GM12878 (cell line): ENCODE measurements around the gene FBXW7. TPM values are rescaled to one million over a fixed set of nuclear protein-coding genes. Genes with fewer than 3 reads are reported as not detected.

ENCODE experiments used
- ATAC-seq: fragments of 200-7000 bp; cut with Tn5 transposase; 3 replicates; pipeline ENCODE4 v1.9.1; 2020; ENCODE audit warnings: mild to moderate bottlenecking, moderate library complexity
- Bru-seq: library from RNA; stranded (reverse); fragments of 400-500 nt; gene quantifications from one replicate; lab custom pipeline; 2021; lab: Mats Ljungman, UMichigan
- BruChase-seq, 2 experiments: library from RNA; stranded (reverse); fragments of 400-500 nt; gene quantifications; one replicate each; lab custom pipeline; 2021; lab: Mats Ljungman, UMichigan
- BruUV-seq: library from RNA; stranded (reverse); fragments of 400-500 nt; replicated peaks from 2 replicates; lab custom pipeline; 2021; lab: Mats Ljungman, UMichigan
- CTCF ChIA-PET: fragments of 300-600 bp; sonication (Branson Sonifier 250); formaldehyde crosslinking; extraction: SDS; loops from one replicate; lab custom pipeline; 2021; ENCODE audit warnings: inconsistent platforms; lab: Yijun Ruan, JAX
- POLR2A ChIA-PET: fragments of 350-600 bp; formaldehyde crosslinking; extraction: SDS; loops from one replicate; lab custom pipeline; 2021; ENCODE audit warnings: inconsistent platforms; lab: Charles Lee
- RAD21 ChIA-PET: fragments of 300-600 bp; sonication (Branson Sonifier 250); formaldehyde crosslinking; loops from one replicate; lab custom pipeline; 2023; ENCODE audit warnings: antibody characterized with exemption; ENCODE audit not compliant: unreplicated experiment; lab: Charles Lee
- SMC1A ChIA-PET: fragments of 300-600 bp; sonication (Branson Sonifier 250); formaldehyde crosslinking; loops from one replicate; lab custom pipeline; 2023; ENCODE audit not compliant: unreplicated experiment, uncharacterized antibody; lab: Charles Lee
- DNase-seq: peaks from one replicate; pipeline ENCODE4 v3.0.0-alpha.2; 2011; ENCODE audit warnings: low read depth, low spot score
- FAIRE-seq: peaks from 3 replicates; lab custom pipeline; 2011; peaks lifted over from hg19 to GRCh38; lab: Jason Lieb, UNC
- H2AFZ ChIP-seq: 2 replicates; pipeline ENCODE4 v1.6.0; 2011; ENCODE audit warnings: low read depth, low read length, control low read depth; ENCODE audit not compliant: control insufficient read depth
- H3K27ac ChIP-seq: 2 replicates; pipeline ENCODE4 v1.5.1; 2011; ENCODE audit warnings: control low read depth; ENCODE audit not compliant: control insufficient read depth, insufficient read depth
- H3K27me3 ChIP-seq, 2 experiments: replicated peaks in 1 of 2; 2 replicates each; pipeline versions ENCODE4 v1.6.0 to v1.6.1; 2011; ENCODE audit warnings: low read length in 1 of 2; ENCODE audit not compliant: control insufficient read depth in 2 of 2, insufficient read depth in 2 of 2
- H3K36me3 ChIP-seq, 2 experiments: 2 replicates each; pipeline ENCODE4 v1.5.1; 2011; ENCODE audit warnings: low read length in 1 of 2; ENCODE audit not compliant: control insufficient read depth in 2 of 2, insufficient read depth in 2 of 2
- H3K4me1 ChIP-seq: 2 replicates; pipeline ENCODE4 v1.6.1; 2011; ENCODE audit warnings: mild to moderate bottlenecking, low read length, moderate library complexity, mixed read lengths; ENCODE audit not compliant: control insufficient read depth, insufficient read depth
- H3K4me2 ChIP-seq: 2 replicates; pipeline ENCODE4 v1.6.0; 2011; ENCODE audit warnings: control low read depth; ENCODE audit not compliant: control insufficient read depth, insufficient read depth
- H3K4me3 ChIP-seq: fragments of 200-600 bp; sonication (generic); 2 replicates; pipeline ENCODE4 v1.5.1; 2016
- H3K79me2 ChIP-seq: 2 replicates; pipeline ENCODE4 v1.6.0; 2011; ENCODE audit warnings: low read length; ENCODE audit not compliant: control insufficient read depth, insufficient read depth
- H3K9ac ChIP-seq: 2 replicates; pipeline ENCODE4 v1.8.0; 2011; ENCODE audit warnings: low read length, control low read depth, mixed read lengths; ENCODE audit not compliant: control insufficient read depth, insufficient read depth
- H3K9me3 ChIP-seq: replicated peaks from 3 replicates; pipeline ENCODE4 v1.5.1; 2011; ENCODE audit warnings: mild to moderate bottlenecking, low read length; ENCODE audit not compliant: control insufficient read depth, insufficient read depth
- H4K20me1 ChIP-seq: 2 replicates; pipeline ENCODE4 v1.6.0; 2011; ENCODE audit not compliant: control insufficient read depth, insufficient read depth
- ASH2L ChIP-seq: fragments of 300-600, 200-600 bp; sonication (generic); IDR thresholded peaks from 2 replicates; pipeline ENCODE4 v1.6.1; 2017; ENCODE audit warnings: low read depth, mild to moderate bottlenecking, borderline replicate concordance
- CREM ChIP-seq: IDR thresholded peaks from 2 replicates; pipeline ENCODE4 v1.6.1; 2014; ENCODE audit warnings: antibody characterized with exemption, low read depth
- RELA ChIP-seq: fragments of 450-650 bp; IDR thresholded peaks from 2 replicates; pipeline ENCODE4 v1.8.0; 2014; ENCODE audit warnings: borderline replicate concordance; ENCODE audit not compliant: partially characterized antibody
- WGBS: methylation state at CpG from one replicate; pipeline ENCODE4 v1.1.6; 2016; ENCODE audit warnings: low lambda C conversion rate; ENCODE audit not compliant: insufficient replicate concordance, insufficient coverage; ENCODE audit errors: missing lambda C conversion rate; 5-methylcytosine and 5-hydroxymethylcytosine counted together
- in situ Hi-C: fragments of 300-500 bp; cut with MboI; formaldehyde crosslinking; loops from 9 replicates; pipeline ENCODE4 v1.14.3; 2018; ENCODE audit warnings: mixed read lengths
- intact Hi-C: fragments of 100-400 bp; cut with micrococcal nuclease; formaldehyde crosslinking; loops from one replicate; pipeline ENCODE4 v1.14.2; 2022; ENCODE audit not compliant: unreplicated experiment
- long read RNA-seq, 2 experiments: library from polyadenylated mRNA; unstranded; transcript quantifications; one replicate each; pipeline ENCODE4 v2.0.0, GENCODE V29; 2019 to 2020
- polyA minus RNA-seq, 3 experiments: library from RNA; depleted of rRNA, polyadenylated mRNA; stranded (reverse); fragments of >200 nt; gene quantifications; 2 replicates each; pipeline ENCODE4 v1.2.3, GENCODE V29; 2011
- polyA plus RNA-seq, 11 experiments: library from polyadenylated mRNA; depleted of rRNA in 4 of 11; unstranded in 6 of 11; stranded (reverse) in 5 of 11; fragments of >200 nt; fragmentation: Nextera tagmentation in 4 of 11; fragmentation: Illumina TruSeq in 1 of 11; extraction: Ambion mirVana in 4 of 11; extraction: Trizol in 1 of 11; gene quantifications; 1 replicate in 1 of 11; 2 replicates in 10 of 11; pipeline versions ENCODE4 v1.2.1 to v1.2.3, GENCODE V29; 2011 to 2016; ENCODE audit warnings: inconsistent platforms in 2 of 11, missing spikeins in 2 of 11, low read depth in 1 of 11
- total RNA-seq, 4 experiments: library from RNA; depleted of rRNA in 3 of 4; stranded (reverse); fragments of >200 nt in 3 of 4; fragmentation: Illumina TruSeq in 1 of 4; extraction: Trizol in 1 of 4; gene quantifications; 2 replicates each; pipeline versions ENCODE4 v1.2.1 to v1.2.3, GENCODE V29; 2013 to 2021
- TF ChIP-seq, protein P1 (sequence below): fragments of 450-650 bp; formaldehyde crosslinking; IDR thresholded peaks from 2 replicates; pipeline ENCODE4 v1.4.0; 2022; ENCODE audit warnings: mild to moderate bottlenecking, moderate library complexity
- TF ChIP-seq, protein P2 (sequence below): fragments of 450-650 bp; IDR thresholded peaks from 2 replicates; pipeline ENCODE4 v1.6.1; 2018; ENCODE audit warnings: borderline replicate concordance, mild to moderate bottlenecking; ENCODE audit not compliant: partially characterized antibody

Gene FBXW7, protein sequence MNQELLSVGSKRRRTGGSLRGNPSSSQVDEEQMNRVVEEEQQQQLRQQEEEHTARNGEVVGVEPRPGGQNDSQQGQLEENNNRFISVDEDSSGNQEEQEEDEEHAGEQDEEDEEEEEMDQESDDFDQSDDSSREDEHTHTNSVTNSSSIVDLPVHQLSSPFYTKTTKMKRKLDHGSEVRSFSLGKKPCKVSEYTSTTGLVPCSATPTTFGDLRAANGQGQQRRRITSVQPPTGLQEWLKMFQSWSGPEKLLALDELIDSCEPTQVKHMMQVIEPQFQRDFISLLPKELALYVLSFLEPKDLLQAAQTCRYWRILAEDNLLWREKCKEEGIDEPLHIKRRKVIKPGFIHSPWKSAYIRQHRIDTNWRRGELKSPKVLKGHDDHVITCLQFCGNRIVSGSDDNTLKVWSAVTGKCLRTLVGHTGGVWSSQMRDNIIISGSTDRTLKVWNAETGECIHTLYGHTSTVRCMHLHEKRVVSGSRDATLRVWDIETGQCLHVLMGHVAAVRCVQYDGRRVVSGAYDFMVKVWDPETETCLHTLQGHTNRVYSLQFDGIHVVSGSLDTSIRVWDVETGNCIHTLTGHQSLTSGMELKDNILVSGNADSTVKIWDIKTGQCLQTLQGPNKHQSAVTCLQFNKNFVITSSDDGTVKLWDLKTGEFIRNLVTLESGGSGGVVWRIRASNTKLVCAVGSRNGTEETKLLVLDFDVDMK
- 401 and 420 TPM in 2 replicates for total RNA-seq (2013; cell fraction: nucleolus; rRNA removed)
- 56.4 and 73.7 TPM in 2 replicates for total RNA-seq (2014; rRNA removed)
- total RNA-seq (2014; rRNA removed; fragmentation: Illumina TruSeq; extraction: Trizol): 118 and 122 TPM in 2 replicates
- 60.4 and 61.3 TPM in 2 replicates for total RNA-seq (2021)
- polyA plus RNA-seq (2011; ENCODE audit: low read depth): 43.9 TPM
- 51.9 and 67.4 TPM in 2 replicates for polyA plus RNA-seq (2011; rRNA removed)
- polyA plus RNA-seq (2011; cell fraction: cytosol; rRNA removed): 14.5 and 19.1 TPM in 2 replicates
- polyA plus RNA-seq (2011; cell fraction: nucleus; rRNA removed): 95.0 and 104 TPM in 2 replicates
- polyA plus RNA-seq (2012): 48.5 and 61.3 TPM in 2 replicates
- 55.8 and 82.0 TPM in 2 replicates for polyA plus RNA-seq (2014; fragmentation: Illumina TruSeq; extraction: Trizol)
- polyA plus RNA-seq (2014; fragmentation: Nextera tagmentation; extraction: Ambion mirVana): 10 to 100 TPM; 40.2 to 42.5 TPM
- polyA plus RNA-seq (2014; rRNA removed): 34.6 and 42.0 TPM in 2 replicates
- polyA plus RNA-seq (2016; fragmentation: Nextera tagmentation; extraction: Ambion mirVana): 10 to 100 TPM; 35.8 to 37.4 TPM
- polyA minus RNA-seq (2011; rRNA and poly(A)+ RNA removed): 87.7 and 134 TPM in 2 replicates
- polyA minus RNA-seq (2011; cell fraction: cytosol; rRNA and poly(A)+ RNA removed): 21.4 and 22.9 TPM in 2 replicates
- polyA minus RNA-seq (2011; cell fraction: nucleus; rRNA and poly(A)+ RNA removed): 101 and 142 TPM in 2 replicates
- percentile 96 among the genes with signal in this experiment for Bru-seq, nascent RNA
- percentile 93 among the genes with signal in this experiment for BruChase-seq, experiment 1, labeled RNA remaining after a 6-hour chase
- percentile 96 among the genes with signal in this experiment for BruChase-seq, experiment 2, labeled RNA remaining after a 2-hour chase
- long read RNA-seq, experiment 1, transcript FBXW7-204 (11 exons, 3,540 nt): major isoform, 9 of 19 reads
- long read RNA-seq, experiment 1, partial matches to known transcripts: 3 of 19 reads
- long read RNA-seq, experiment 1, other reads (novel, unspliced or antisense): 6 of 19 reads
- long read RNA-seq, experiment 2, transcript FBXW7-204 (11 exons, 3,540 nt): major isoform, 99 of 143 reads
- long read RNA-seq, experiment 2, partial matches to known transcripts: 13 of 143 reads
- long read RNA-seq, experiment 2, other reads (novel, unspliced or antisense): 26 of 143 reads

DNA sequence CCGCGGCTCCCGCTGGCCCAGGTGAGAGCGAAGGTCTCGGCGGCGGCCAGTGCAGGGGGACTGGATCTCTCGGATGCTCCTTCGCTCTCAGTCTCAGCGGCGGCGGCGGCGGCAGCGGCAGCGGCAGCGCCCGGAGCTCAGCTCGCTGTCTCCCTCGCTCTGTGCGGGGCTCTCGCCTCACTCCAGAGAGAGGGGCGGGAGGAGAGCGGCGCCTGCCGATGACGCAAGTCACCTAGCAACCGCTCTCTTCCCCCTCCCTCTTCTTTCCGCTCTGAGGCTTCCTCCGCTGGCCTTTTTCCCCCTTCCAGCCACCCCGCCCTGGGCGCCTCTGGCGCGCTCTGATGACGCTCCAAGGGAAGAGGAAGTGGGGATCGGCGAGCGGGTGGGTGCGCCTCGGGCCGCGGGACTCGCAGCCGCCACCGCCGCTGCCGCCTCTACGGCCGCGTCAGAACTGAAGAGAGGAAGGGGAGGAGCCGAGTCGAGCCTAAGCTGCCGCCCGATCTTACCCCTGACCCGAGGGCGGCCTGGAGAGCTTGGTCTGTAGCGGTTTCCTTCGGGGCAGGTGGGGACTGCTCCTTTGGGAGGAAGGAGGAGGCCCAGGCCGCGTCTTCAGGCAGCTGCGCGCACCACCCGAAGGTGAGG is at the start of gene FBXW7:
TSS of gene FBXW7 (minus strand) at position 190 of the 642 bp plus-strand sequence. CDS start 124,289 bp downstream, outside the sequence.
- peak; percentile 98 for DNase-seq
- in situ Hi-C loops: no loop called here
- SMC1A ChIA-PET: interaction anchor here (0.9 to 12.6 kb wide), 17 partner anchors 9 to 243 kb away, joined by 3 to 231 read pairs (median 12); no protein-coding TSS in a partner anchor
- no peaks in the 10 kb centered on the region; a peak in 1 of 4 replicates for H3K36me3 ChIP-seq
- H3K79me2 ChIP-seq: peaks cover 95% of the 10 kb centered on the region
- peaks cover 21% of the 10 kb centered on the region for H3K4me1 ChIP-seq
- peak; percentile 92 for FAIRE-seq
- RAD21 ChIA-PET: interaction anchor here (0.8 to 11.7 kb wide), 17 partner anchors 10 to 199 kb away, joined by 3 to 224 read pairs (median 5); no protein-coding TSS in a partner anchor
- peak; percentile 84 for ATAC-seq
- intact Hi-C loops: loop anchor here (1.0 to 5.0 kb wide), 3 partner anchors 18 to 101 kb away; no protein-coding TSS in a partner anchor
- peak within 1 kb of the TSS; percentile 90 for H3K9ac ChIP-seq
- H2AFZ ChIP-seq: peak within 1 kb of the TSS; percentile 55
- POLR2A ChIA-PET: interaction anchor here (0.5 to 11.2 kb wide), 18 partner anchors 9 to 142 kb away, joined by 3 to 228 read pairs (median 6); no protein-coding TSS in a partner anchor
- CTCF ChIA-PET: interaction anchor here (0.9 to 11.6 kb wide), 12 partner anchors 8 to 200 kb away, joined by 3 to 146 read pairs (median 4); no protein-coding TSS in a partner anchor
- peaks cover 6% of the 10 kb centered on the region; the same call in 1 of the 3 replicates for H3K9me3 ChIP-seq
- no peaks in the 10 kb centered on the region for H3K27me3 ChIP-seq
- peak within 1 kb of the TSS; percentile 96 for H3K27ac ChIP-seq
- no peaks in the 10 kb centered on the region for H4K20me1 ChIP-seq
- peak within 1 kb of the TSS; percentile 92 for H3K4me3 ChIP-seq
- under 1% methylated on average over 62 of the region's 63 CpGs for WGBS
- H3K4me2 ChIP-seq: peak within 1 kb of the TSS; percentile 98
- BruUV-seq: no TSS peak
- TF ChIP-seq CREM (peak; percentile 100), ASH2L (0 out of 2 replicates have a peak, but pooled peaks have one; percentile 33), RELA (peak; percentile 93)
- TF ChIP-seq, protein P1, sequence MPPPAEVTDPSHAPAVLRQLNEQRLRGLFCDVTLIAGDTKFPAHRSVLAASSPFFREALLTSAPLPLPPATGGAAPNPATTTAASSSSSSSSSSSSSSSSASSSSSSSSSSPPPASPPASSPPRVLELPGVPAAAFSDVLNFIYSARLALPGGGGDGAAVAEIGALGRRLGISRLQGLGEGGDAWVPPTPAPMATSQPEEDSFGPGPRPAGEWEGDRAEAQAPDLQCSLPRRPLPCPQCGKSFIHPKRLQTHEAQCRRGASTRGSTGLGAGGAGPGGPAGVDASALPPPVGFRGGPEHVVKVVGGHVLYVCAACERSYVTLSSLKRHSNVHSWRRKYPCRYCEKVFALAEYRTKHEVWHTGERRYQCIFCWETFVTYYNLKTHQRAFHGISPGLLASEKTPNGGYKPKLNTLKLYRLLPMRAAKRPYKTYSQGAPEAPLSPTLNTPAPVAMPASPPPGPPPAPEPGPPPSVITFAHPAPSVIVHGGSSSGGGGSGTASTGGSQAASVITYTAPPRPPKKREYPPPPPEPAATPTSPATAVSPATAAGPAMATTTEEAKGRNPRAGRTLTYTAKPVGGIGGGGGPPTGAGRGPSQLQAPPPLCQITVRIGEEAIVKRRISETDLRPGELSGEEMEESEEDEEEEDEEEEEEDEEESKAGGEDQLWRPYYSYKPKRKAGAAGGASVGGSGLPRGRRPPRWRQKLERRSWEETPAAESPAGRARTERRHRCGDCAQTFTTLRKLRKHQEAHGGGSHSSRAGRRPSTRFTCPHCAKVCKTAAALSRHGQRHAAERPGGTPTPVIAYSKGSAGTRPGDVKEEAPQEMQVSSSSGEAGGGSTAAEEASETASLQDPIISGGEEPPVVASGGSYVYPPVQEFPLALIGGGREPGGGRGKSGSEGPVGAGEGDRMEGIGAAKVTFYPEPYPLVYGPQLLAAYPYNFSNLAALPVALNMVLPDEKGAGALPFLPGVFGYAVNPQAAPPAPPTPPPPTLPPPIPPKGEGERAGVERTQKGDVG: no peak
- TF ChIP-seq, protein P2, sequence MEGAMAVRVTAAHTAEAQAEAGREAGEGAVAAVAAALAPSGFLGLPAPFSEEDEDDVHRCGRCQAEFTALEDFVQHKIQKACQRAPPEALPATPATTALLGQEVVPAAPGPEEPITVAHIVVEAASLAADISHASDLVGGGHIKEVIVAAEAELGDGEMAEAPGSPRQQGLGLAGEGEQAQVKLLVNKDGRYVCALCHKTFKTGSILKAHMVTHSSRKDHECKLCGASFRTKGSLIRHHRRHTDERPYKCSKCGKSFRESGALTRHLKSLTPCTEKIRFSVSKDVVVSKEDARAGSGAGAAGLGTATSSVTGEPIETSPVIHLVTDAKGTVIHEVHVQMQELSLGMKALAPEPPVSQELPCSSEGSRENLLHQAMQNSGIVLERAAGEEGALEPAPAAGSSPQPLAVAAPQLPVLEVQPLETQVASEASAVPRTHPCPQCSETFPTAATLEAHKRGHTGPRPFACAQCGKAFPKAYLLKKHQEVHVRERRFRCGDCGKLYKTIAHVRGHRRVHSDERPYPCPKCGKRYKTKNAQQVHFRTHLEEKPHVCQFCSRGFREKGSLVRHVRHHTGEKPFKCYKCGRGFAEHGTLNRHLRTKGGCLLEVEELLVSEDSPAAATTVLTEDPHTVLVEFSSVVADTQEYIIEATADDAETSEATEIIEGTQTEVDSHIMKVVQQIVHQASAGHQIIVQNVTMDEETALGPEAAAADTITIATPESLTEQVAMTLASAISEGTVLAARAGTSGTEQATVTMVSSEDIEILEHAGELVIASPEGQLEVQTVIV: peak; percentile 89
